ENCODE results near the gene EXOSC5.

- no peak for TF ChIP-seq CTCF (IDR thresholded peaks at IDR 0.05)
- no peak for TF ChIP-seq POLR2A (IDR thresholded peaks at IDR 0.05)
Observed at GRCh38 chr19:41424335-41425173, 27.4 kb upstream of the EXOSC5 start.
